Common myeloid progenitor, CD34-positive (primary cell): ENCODE results near the gene FAM228B.
"Not testable (repeated sequence)": the region's sequence is repeated elsewhere in the genome, so short reads cannot be mapped to it uniquely, and the experiment has no call there.

Source experiments
- CTCF ChIA-PET: fragments of 350-600 bp; sonication (Branson Sonifier 250); formaldehyde crosslinking; loops from one replicate; lab custom pipeline; 2021; ENCODE audit warnings: antibody characterized with exemption; lab: Charles Lee
- POLR2A ChIA-PET: fragments of 350-600 bp; sonication (Branson Sonifier 250); formaldehyde crosslinking; loops from one replicate; lab custom pipeline; 2021; ENCODE audit warnings: antibody characterized with exemption; lab: Charles Lee
- DNase-seq, 3 donors: peaks; one replicate each; pipeline versions ENCODE4 v3.0.0 to v3.0.0-alpha.2; 2013
- H3K27ac ChIP-seq, 2 experiments: 1 replicate in 1 of 2; 2 replicates in 1 of 2; pipeline ENCODE4 v1.7.0; 2013; ENCODE audit warnings: inconsistent platforms in 2 of 2, low read length in 2 of 2, mild to moderate bottlenecking in 2 of 2, low read depth in 1 of 2, moderate library complexity in 1 of 2; ENCODE audit not compliant: severe bottlenecking in 2 of 2, insufficient read depth in 1 of 2, poor library complexity in 1 of 2
- H3K27me3 ChIP-seq, 5 experiments: replicated peaks in 2 of 5; 1 replicate in 3 of 5; 2 replicates in 2 of 5; pipeline versions ENCODE4 v1.6.1 to v1.7.0; 2013; ENCODE audit warnings: low read length in 4 of 5, mild to moderate bottlenecking in 2 of 5, moderate library complexity in 2 of 5, inconsistent platforms in 1 of 5; ENCODE audit not compliant: insufficient read depth in 5 of 5, control insufficient read depth in 4 of 5
- H3K36me3 ChIP-seq, 4 experiments: 1 replicate in 2 of 4; 2 replicates in 2 of 4; pipeline versions ENCODE4 v1.6.1 to v1.7.0; 2013; ENCODE audit warnings: low read length in 3 of 4, control low read depth in 1 of 4, mild to moderate bottlenecking in 1 of 4; ENCODE audit not compliant: control insufficient read depth in 4 of 4, insufficient read depth in 4 of 4
- H3K4me1 ChIP-seq, 4 experiments: 1 replicate in 3 of 4; 2 replicates in 1 of 4; pipeline versions ENCODE4 v1.6.1 to v1.7.1; 2013; ENCODE audit warnings: low read length in 3 of 4, mild to moderate bottlenecking in 3 of 4, control low read depth in 1 of 4, inconsistent platforms in 1 of 4, moderate library complexity in 1 of 4; ENCODE audit not compliant: control insufficient read depth in 4 of 4, insufficient read depth in 4 of 4; ENCODE audit errors: control extremely low read depth in 1 of 4
- H3K4me3 ChIP-seq, 7 experiments: 1 replicate in 4 of 7; 2 replicates in 3 of 7; pipeline versions ENCODE4 v1.5.1 to v1.7.0; 2013; ENCODE audit warnings: mild to moderate bottlenecking in 7 of 7, low read length in 6 of 7, moderate library complexity in 6 of 7, inconsistent platforms in 2 of 7, low read depth in 2 of 7, control low read depth in 1 of 7; ENCODE audit not compliant: insufficient read depth in 4 of 7, control insufficient read depth in 1 of 7; ENCODE audit errors: extremely low read depth in 1 of 7
- H3K9me3 ChIP-seq, 5 experiments: 1 replicate in 4 of 5; 2 replicates in 1 of 5; pipeline versions ENCODE4 v1.6.1 to v1.7.1; 2013; ENCODE audit warnings: low read length in 4 of 5, mild to moderate bottlenecking in 2 of 5, inconsistent platforms in 1 of 5, low read depth in 1 of 5, moderate library complexity in 1 of 5; ENCODE audit not compliant: control insufficient read depth in 4 of 5, insufficient read depth in 2 of 5; ENCODE audit errors: control extremely low read depth in 1 of 5
- WGBS: methylation state at CpG from one replicate; pipeline ENCODE4 v1.1.5; 2013; ENCODE audit not compliant: insufficient coverage; 5-methylcytosine and 5-hydroxymethylcytosine counted together

Gene FAM228B

DNA sequence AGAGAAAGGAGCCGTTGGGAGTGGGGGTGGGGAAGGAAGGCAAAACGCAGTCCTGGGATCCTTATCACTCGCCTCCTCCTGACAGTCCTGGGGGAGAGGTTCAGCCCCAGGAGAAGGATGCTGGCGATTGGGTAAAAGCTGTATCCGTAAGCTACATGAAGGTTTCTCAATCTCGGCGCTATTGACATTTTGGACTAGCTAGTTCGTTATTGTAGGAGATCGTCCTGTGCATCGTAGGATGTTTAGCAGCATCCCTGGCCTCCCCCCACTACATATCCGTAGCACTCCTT lies 38.1 kb upstream of the FAM228B start:
- POLR2A ChIA-PET, result interaction anchor here (1.5 kb wide), 1 partner anchor 9 kb away, joined by 8 read pairs; the partner anchor contains the start of gene SF3B6
- peaks cover 0 to 44% (median 17%) of the 10 kb centered on the region in 4 experiments for H3K36me3 ChIP-seq
- CTCF ChIA-PET, result interaction anchor here (0.8 to 3.0 kb wide), 15 partner anchors 9 to 157 kb away, joined by 3 to 25 read pairs (median 4); partner anchors contain the start of genes ATAD2B, SF3B6 and WDCP
- no peaks in the 10 kb centered on the region for H3K9me3 ChIP-seq
- DNase-seq, result no peak
- no peaks in the 10 kb centered on the region for H3K27me3 ChIP-seq
- peaks cover 12 to 28% (median 20%) of the 10 kb centered on the region in 4 experiments for H3K4me1 ChIP-seq
- H3K27ac ChIP-seq, result peak overlapping the region; percentile 46 to 82
- H3K4me3 ChIP-seq, result peak overlapping the region; percentile 77 to 91 (median 84)
- WGBS, result 24% methylated on average over 10 of the region's 11 CpGs

DNA sequence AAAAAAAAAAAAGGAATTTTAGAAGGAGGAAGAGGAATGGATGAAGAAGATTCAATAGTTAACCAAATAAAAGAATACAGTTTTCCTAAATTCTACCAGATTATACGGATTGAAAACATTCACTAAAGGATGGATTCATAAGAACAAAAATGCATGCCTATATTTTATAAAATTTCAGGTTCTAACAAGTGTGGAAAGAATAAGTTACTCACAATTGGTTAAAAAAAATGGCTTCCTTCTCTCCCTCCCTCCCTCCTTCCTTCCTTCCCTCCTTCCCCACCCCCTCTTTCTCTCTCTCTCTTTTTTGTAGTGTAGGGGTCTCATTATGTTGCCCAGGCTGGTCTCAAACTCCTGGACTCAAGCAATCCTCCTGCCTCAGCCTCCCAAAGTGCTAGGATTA lies 37.0 kb upstream of the FAM228B start:
- POLR2A ChIA-PET, result no interaction called here
- Histone ChIP-seq H3K9me3 (no peaks in the 10 kb centered on the region), H3K27me3 (no peaks in the 10 kb centered on the region), H3K27ac (no peak overlapping the region), H3K36me3 (peaks cover 0 to 40% (median 8%) of the 10 kb centered on the region in 4 experiments), H3K4me3 (no peak overlapping the region), H3K4me1 (peaks cover 9 to 28% (median 20%) of the 10 kb centered on the region in 4 experiments)
- no peak for DNase-seq
- CTCF ChIA-PET, result no interaction called here
- no CpG with 5 or more reads among the region's 1 CpG for WGBS

DNA sequence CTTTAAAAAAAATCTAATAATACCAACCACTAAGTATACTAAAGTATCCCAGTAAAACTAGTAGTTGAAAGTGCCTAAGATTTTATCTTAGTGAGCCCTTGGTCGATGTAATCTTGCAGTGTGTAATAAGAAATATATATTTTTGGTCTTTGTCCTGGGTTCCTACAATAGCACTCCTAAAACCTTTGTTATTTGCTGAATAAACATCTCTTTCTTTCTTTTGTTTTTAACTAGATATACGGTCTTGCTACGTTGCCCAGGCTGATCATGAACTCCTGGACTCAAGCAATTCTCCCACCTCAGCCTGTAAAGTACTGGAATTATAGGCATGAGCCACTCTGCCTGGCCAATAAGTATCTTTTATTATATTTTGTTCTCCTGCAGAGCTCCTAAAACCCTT lies 36.2 kb upstream of the FAM228B start:
- H3K9me3 ChIP-seq, result no peaks in the 10 kb centered on the region
- H3K27ac ChIP-seq, result no peak overlapping the region
- WGBS, result 83% methylated on average over 1 of the region's 3 CpGs
- peaks cover 0 to 33% (median 6%) of the 10 kb centered on the region in 4 experiments for H3K36me3 ChIP-seq
- H3K4me3 ChIP-seq, result no peak overlapping the region
- H3K27me3 ChIP-seq, result no peaks in the 10 kb centered on the region
- no peak for DNase-seq
- ChIA-PET CTCF (no interaction called here), POLR2A (no interaction called here)
- H3K4me1 ChIP-seq, result peaks cover 9 to 28% (median 20%) of the 10 kb centered on the region in 4 experiments

DNA sequence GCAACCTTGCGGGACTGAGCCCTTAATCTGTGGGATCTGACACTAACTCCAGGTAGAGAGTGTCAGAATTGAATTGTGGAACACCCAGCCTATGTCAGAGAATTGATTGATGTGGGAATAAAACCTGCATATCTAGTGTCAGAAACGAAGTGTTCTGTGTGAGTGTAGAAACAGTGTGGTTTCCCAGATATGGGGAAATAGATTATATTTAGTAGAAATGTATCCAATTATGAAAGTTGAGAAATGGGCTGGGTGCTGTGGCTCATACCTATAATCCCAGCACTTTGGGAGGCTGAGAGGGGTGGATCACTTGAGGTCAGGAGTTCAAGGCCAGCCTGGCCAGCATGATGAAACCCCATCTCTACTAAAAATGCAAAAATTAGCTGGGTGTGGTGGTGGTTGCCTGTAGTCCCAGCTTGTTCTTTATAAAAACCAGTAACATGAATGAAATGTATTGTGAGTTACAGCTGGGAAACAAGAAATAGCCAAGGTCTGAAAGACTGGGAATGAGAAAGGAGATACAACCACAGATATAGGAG lies 34.4 kb upstream of the FAM228B start:
- no peak for DNase-seq
- POLR2A ChIA-PET, result no interaction called here
- CTCF ChIA-PET, result interaction anchor here (0.6 to 1.4 kb wide), 2 partner anchors 33 to 265 kb away, joined by 3 to 5 read pairs; no protein-coding TSS in a partner anchor
- no CpG with 5 or more reads among the region's 2 CpGs for WGBS
- Histone ChIP-seq H3K9me3 (no peaks in the 10 kb centered on the region), H3K4me3 (no peak overlapping the region), H3K27ac (no peak overlapping the region), H3K27me3 (no peaks in the 10 kb centered on the region), H3K36me3 (peaks cover 3 to 30% (median 5%) of the 10 kb centered on the region in 4 experiments), H3K4me1 (peaks cover 4 to 13% (median 8%) of the 10 kb centered on the region in 4 experiments)

DNA sequence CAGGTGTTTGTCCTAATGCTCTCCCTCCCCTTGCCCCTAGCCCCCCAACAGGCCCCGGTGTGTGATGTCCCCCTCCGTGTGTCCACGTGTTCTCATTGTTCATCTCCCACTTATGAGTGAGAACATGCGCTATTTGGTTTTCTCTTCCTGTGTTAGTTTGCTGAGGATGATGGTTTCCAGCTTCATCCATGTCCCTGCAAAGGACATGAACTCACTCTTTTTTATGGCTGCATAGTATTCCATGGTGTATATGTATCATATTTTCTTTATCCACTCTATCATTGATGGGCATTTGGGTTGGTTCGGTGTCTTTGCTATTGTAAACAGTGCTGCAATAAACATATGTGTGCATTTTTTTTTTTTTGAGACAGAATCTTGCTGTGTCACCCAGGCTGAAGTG lies 30.0 kb upstream of the FAM228B start:
- H3K4me1 ChIP-seq, H3K9me3 ChIP-seq, H3K27me3 ChIP-seq, H3K4me3 ChIP-seq, DNase-seq, H3K27ac ChIP-seq: not testable (repeated sequence)
- peaks cover 3 to 48% (median 16%) of the 10 kb centered on the region in 4 experiments for H3K36me3 ChIP-seq
- POLR2A ChIA-PET, result interaction anchor here (1.5 kb wide), 1 partner anchor 9 kb away, joined by 3 read pairs; the partner anchor contains the start of gene TP53I3
- CTCF ChIA-PET, result interaction anchor here (1.5 kb wide), 1 partner anchor 71 kb away, joined by 3 read pairs; no protein-coding TSS in a partner anchor
- no CpG with 5 or more reads among the region's 5 CpGs for WGBS

- H3K27ac ChIP-seq, H3K9me3 ChIP-seq, H3K27me3 ChIP-seq, H3K4me1 ChIP-seq, DNase-seq, POLR2A ChIA-PET, H3K4me3 ChIP-seq: not testable (repeated sequence)
- H3K36me3 ChIP-seq, result peaks cover 3 to 38% (median 16%) of the 10 kb centered on the region in 4 experiments
- CTCF ChIA-PET, result interaction anchor here (0.8 to 1.9 kb wide), 2 partner anchors 17 to 19 kb away, joined by 3 to 4 read pairs; partner anchors contain the start of gene SF3B6
- 98% methylated on average over 16 of the region's 17 CpGs for WGBS
These were observed 28.0 kb upstream of the FAM228B start for GRCh38 chr2:24095171-24095677.

- WGBS, result no CpG with 5 or more reads among the region's 2 CpGs
- H3K4me1 ChIP-seq, H3K27ac ChIP-seq, H3K27me3 ChIP-seq, POLR2A ChIA-PET, CTCF ChIA-PET, DNase-seq, H3K4me3 ChIP-seq: not testable (repeated sequence)
- peaks cover 2 to 17% (median 4%) of the 10 kb centered on the region in 5 experiments for H3K9me3 ChIP-seq
- peaks cover 8 to 28% (median 16%) of the 10 kb centered on the region in 4 experiments for H3K36me3 ChIP-seq
These were observed 22.5 kb upstream of the FAM228B start for GRCh38 chr2:24100732-24101131.
